Fibroblast of lung (primary cell): ENCODE data around the gene IL2. TPM values are rescaled to one million over a fixed set of nuclear protein-coding genes. Genes with fewer than 3 reads are reported as not detected.

Experiments used
- DNase-seq, 2 donors: peaks; one replicate each; pipeline versions ENCODE4 v3.0.0 to v3.0.0-alpha.2; 2010; ENCODE audit warnings: low read depth in 2 of 2
- H2AFZ ChIP-seq: 2 replicates; pipeline ENCODE4 v1.5.1; 2012; ENCODE audit warnings: low read length, control low read depth, inconsistent platforms
- H3K27ac ChIP-seq: 2 replicates; pipeline ENCODE4 v1.5.1; 2011; ENCODE audit warnings: low read length, control low read depth; ENCODE audit not compliant: insufficient read depth
- H3K27me3 ChIP-seq: 2 replicates; pipeline ENCODE4 v1.5.1; 2011; ENCODE audit warnings: mild to moderate bottlenecking, low read length; ENCODE audit not compliant: control insufficient read depth, insufficient read depth
- H3K36me3 ChIP-seq: 2 replicates; pipeline ENCODE4 v1.5.1; 2011; ENCODE audit warnings: low read length; ENCODE audit not compliant: control insufficient read depth, insufficient read depth
- H3K4me1 ChIP-seq: 2 replicates; pipeline ENCODE4 v1.5.1; 2011; ENCODE audit warnings: low read length; ENCODE audit not compliant: control insufficient read depth, insufficient read depth; ENCODE audit errors: extremely low read depth
- H3K4me2 ChIP-seq: 2 replicates; pipeline ENCODE4 v1.5.1; 2011; ENCODE audit warnings: low read length, control low read depth; ENCODE audit not compliant: insufficient read depth; ENCODE audit errors: extremely low read depth
- H3K4me3 ChIP-seq, 4 experiments: fragments of 200-600 bp in 1 of 4; sonication (generic) in 1 of 4; replicated peaks in 1 of 4; 2 replicates each; pipeline ENCODE4 v1.5.1; 2011 to 2016; ENCODE audit warnings: low read length in 4 of 4, low read depth in 3 of 4, mild to moderate bottlenecking in 3 of 4, control low read depth in 2 of 4, inconsistent platforms in 1 of 4, mixed read lengths in 1 of 4; ENCODE audit not compliant: insufficient read depth in 1 of 4; ENCODE audit errors: control extremely low read depth in 1 of 4
- H3K79me2 ChIP-seq: 2 replicates; pipeline ENCODE4 v1.5.1; 2012; ENCODE audit warnings: mild to moderate bottlenecking, low read length, inconsistent platforms; ENCODE audit not compliant: control insufficient read depth, insufficient read depth
- H3K9ac ChIP-seq: 2 replicates; pipeline ENCODE4 v1.5.1; 2011; ENCODE audit warnings: mild to moderate bottlenecking, low read length, control low read depth; ENCODE audit not compliant: insufficient read depth
- H3K9me3 ChIP-seq: 2 replicates; pipeline ENCODE4 v1.5.1; 2012; ENCODE audit warnings: low read depth, low read length; ENCODE audit not compliant: control insufficient read depth, insufficient read depth
- H4K20me1 ChIP-seq: 2 replicates; pipeline ENCODE4 v1.5.1; 2011; ENCODE audit warnings: low read length; ENCODE audit not compliant: control insufficient read depth, insufficient read depth; ENCODE audit errors: extremely low read depth
- EZH2 ChIP-seq: IDR thresholded peaks from 2 replicates; pipeline ENCODE4 v1.5.1; 2012; ENCODE audit warnings: low read length, control low read depth, mild to moderate bottlenecking; ENCODE audit errors: missing control alignments
- polyA plus RNA-seq, 2 donors: library from polyadenylated mRNA; depleted of rRNA in 1 of 2; stranded (reverse) in 1 of 2; unstranded in 1 of 2; fragments of >200 nt; gene quantifications; 2 replicates each; pipeline ENCODE4 v1.2.1, GENCODE V29; 2011 to 2012; ENCODE audit warnings: missing spikeins in 1 of 2
- total RNA-seq: library from RNA; depleted of rRNA; stranded (reverse); fragments of >200 nt; gene quantifications from 2 replicates; pipeline ENCODE4 v1.2.1, GENCODE V29; 2014
- TF ChIP-seq, protein P1 (sequence below), 2 donors: IDR thresholded peaks in 1 of 2; conservative IDR thresholded peaks in 1 of 2; 1 replicate in 1 of 2; 2 replicates in 1 of 2; pipeline ENCODE4 v1.5.1; 2011 to 2012; ENCODE audit warnings: low read length in 2 of 2, control low read depth in 1 of 2, inconsistent platforms in 1 of 2, low read depth in 1 of 2, mild to moderate bottlenecking in 1 of 2

The IL2 gene
- total and polyA plus RNA-seq, 2 donors (not counting 1 experiment from before 2014, with no cell fraction given) = not detected

DNA sequence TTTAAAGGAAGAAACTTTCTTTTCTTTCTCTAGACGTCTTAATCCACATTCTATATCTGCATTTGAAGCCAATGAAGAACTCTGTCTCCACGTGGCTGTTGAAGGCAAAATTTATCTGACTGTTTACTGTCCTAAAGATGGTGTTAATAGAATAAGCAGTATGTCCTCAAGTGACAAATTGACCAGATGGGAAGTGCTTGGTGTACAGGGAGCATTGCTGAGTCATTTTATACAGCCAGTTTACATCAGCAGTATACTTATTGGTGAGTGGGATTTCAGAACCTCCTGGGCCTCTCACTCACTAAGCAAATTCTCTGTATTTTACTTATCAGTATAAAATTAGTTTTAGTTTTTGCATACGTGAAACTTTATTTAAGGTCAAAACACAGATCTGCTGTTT is 44.0 kb downstream of the IL2 start:
- no peaks in the 10 kb centered on the region for H4K20me1 ChIP-seq
- H3K9me3 ChIP-seq = no peaks in the 10 kb centered on the region
- no peak overlapping the region for H3K4me2 ChIP-seq
- H3K4me1 ChIP-seq = no peaks in the 10 kb centered on the region
- no peak overlapping the region for H2AFZ ChIP-seq
- no peak for TF ChIP-seq EZH2
- TF ChIP-seq, protein P1, sequence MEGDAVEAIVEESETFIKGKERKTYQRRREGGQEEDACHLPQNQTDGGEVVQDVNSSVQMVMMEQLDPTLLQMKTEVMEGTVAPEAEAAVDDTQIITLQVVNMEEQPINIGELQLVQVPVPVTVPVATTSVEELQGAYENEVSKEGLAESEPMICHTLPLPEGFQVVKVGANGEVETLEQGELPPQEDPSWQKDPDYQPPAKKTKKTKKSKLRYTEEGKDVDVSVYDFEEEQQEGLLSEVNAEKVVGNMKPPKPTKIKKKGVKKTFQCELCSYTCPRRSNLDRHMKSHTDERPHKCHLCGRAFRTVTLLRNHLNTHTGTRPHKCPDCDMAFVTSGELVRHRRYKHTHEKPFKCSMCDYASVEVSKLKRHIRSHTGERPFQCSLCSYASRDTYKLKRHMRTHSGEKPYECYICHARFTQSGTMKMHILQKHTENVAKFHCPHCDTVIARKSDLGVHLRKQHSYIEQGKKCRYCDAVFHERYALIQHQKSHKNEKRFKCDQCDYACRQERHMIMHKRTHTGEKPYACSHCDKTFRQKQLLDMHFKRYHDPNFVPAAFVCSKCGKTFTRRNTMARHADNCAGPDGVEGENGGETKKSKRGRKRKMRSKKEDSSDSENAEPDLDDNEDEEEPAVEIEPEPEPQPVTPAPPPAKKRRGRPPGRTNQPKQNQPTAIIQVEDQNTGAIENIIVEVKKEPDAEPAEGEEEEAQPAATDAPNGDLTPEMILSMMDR (conservative IDR thresholded peaks at IDR 0.05 in 1 of 2, IDR thresholded peaks at IDR 0.05 in 1 of 2; ENCODE audit: low read depth in 1 of 2, low read length in 2 of 2) = no peak
- H3K4me3 ChIP-seq = no peak overlapping the region
- peak; percentile 5 to 61 for DNase-seq
- no peaks in the 10 kb centered on the region for H3K27me3 ChIP-seq
- H3K36me3 ChIP-seq = no peaks in the 10 kb centered on the region
- H3K9ac ChIP-seq = no peak overlapping the region
- H3K27ac ChIP-seq = no peak overlapping the region
- H3K79me2 ChIP-seq = no peaks in the 10 kb centered on the region

DNA sequence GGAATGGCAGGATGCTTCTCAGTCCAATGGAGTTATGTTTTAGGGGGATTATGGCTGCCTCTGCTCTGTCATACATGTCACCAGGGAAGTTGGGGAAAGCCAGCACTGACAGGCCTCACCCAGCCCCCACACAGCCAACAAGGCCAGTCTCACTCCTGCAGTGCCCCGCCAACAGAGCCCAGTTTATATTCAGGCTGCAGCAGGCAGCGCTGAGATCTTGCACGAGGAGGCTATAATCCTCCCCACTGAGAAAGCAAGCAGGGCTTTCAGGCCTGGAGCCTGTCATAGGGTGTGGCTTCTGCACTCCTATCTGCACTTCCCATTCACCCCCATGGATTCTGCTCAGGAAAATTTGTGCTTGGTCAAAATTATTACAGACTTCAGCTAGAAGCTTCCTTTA is 52.7 kb downstream of the IL2 start:
- H3K4me3 ChIP-seq = no peak overlapping the region
- no peak for TF ChIP-seq EZH2
- TF ChIP-seq, protein P1 (conservative IDR thresholded peaks at IDR 0.05 in 1 of 2, IDR thresholded peaks at IDR 0.05 in 1 of 2; ENCODE audit: low read depth in 1 of 2, low read length in 2 of 2) = no peak
- no peaks in the 10 kb centered on the region for H3K79me2 ChIP-seq
- DNase-seq = no peak
- no peak overlapping the region for H3K27ac ChIP-seq
- H2AFZ ChIP-seq = no peak overlapping the region
- no peaks in the 10 kb centered on the region for H3K27me3 ChIP-seq
- no peak overlapping the region for H3K4me2 ChIP-seq
- no peaks in the 10 kb centered on the region for H3K9me3 ChIP-seq
- no peaks in the 10 kb centered on the region for H4K20me1 ChIP-seq
- H3K9ac ChIP-seq = no peak overlapping the region
- no peaks in the 10 kb centered on the region for H3K36me3 ChIP-seq
- no peaks in the 10 kb centered on the region for H3K4me1 ChIP-seq

Other genes with a start within 250 kb of the IL2 start
- not detected in 2 replicates for gene ADAD1, start 77.7 kb downstream of the IL2 start, total RNA-seq
- not detected in 2 replicates for gene ADAD1, start 77.7 kb downstream of the IL2 start, polyA plus RNA-seq
- gene IL21, start 164.3 kb upstream of the IL2 start, total RNA-seq = not detected in 2 replicates
- not detected in 2 replicates for gene IL21, start 164.3 kb upstream of the IL2 start, polyA plus RNA-seq